Central memory CD8-positive, alpha-beta T cell (primary cell): ENCODE data around the gene MYB.
"Not testable (repeated sequence)": the region's sequence is repeated elsewhere in the genome, so short reads cannot be mapped to it uniquely, and the experiment has no call there.

Experiments
- ATAC-seq: fragments of 150-1000 bp; cut with Tn5 transposase; replicated peaks from 2 replicates; pipeline ENCODE4 v1.10.0; 2022; ENCODE audit warnings: mild to moderate bottlenecking, moderate FRiP score, moderate number of reproducible peaks; ENCODE audit not compliant: poor library complexity, severe bottlenecking; ENCODE audit errors: extremely low read depth
- DNase-seq, 2 donors: peaks; one replicate each; pipeline ENCODE4 v3.0.0; 2021; ENCODE audit warnings: low spot score in 2 of 2
- H3K27ac Mint-ChIP-seq: one replicate; pipeline ENCODE4 v1.8.0; 2022; ENCODE audit warnings: low read depth, mild to moderate bottlenecking, moderate library complexity, mixed read lengths
- H3K27me3 Mint-ChIP-seq: one replicate; pipeline ENCODE4 v1.8.0; 2022; ENCODE audit warnings: mixed read lengths
- H3K36me3 Mint-ChIP-seq: one replicate; pipeline ENCODE4 v1.8.0; 2022; ENCODE audit warnings: mild to moderate bottlenecking, moderate library complexity, mixed read lengths; ENCODE audit not compliant: insufficient read depth
- H3K4me1 Mint-ChIP-seq: one replicate; pipeline ENCODE4 v1.8.0; 2022; ENCODE audit warnings: mixed read lengths
- H3K4me3 Mint-ChIP-seq: one replicate; pipeline ENCODE4 v1.8.0; 2022; ENCODE audit warnings: mild to moderate bottlenecking, moderate library complexity, mixed read lengths
- H3K9me3 Mint-ChIP-seq: one replicate; pipeline ENCODE4 v1.8.0; 2022; ENCODE audit warnings: mixed read lengths

MYB gene

DNA sequence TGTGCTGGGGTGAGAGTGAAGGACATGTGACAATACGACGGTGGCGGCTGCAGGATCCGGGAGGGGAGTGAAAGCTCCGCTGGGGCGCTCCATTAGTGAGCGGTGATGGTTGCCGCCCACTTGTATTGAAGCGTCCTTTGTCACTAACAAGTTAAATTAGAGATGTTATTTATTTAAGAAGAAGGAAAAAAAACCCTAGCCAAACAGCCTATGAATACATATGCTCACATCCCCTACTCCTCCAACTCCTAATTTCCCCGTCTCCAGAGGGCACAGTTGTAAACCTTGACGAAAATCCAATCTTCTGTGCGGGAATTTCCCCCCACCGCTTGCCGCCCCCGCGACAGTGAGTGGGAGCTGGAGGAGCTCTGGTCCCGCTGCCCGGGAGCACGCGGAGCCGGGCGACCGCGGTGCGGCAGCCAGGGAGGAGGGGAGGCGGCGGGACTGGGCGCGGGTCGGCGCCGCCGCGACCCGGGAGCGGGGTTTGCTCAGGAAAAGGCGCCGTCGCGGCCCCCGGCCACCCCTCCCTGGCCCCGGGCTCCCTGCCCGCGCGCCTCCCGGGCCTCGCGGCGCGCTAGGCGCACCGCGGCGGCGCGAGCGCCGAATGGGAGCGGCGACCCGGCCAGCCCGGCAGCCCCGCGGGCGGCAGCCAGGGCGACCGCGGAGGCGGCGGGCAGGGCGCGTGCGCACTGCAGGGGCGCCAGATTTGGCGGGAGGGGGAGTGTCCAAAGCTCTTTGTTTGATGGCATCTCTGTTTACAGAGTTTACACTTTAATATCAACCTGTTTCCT, at the start of gene MYB:
TSS of gene MYB (plus strand) at position 767 of the 791 bp plus-strand sequence. CDS start 206 bp downstream, outside the sequence.
- Mint-ChIP-seq H3K9me3 (no peaks in the 10 kb centered on the region), H3K27me3 (no peaks in the 10 kb centered on the region), H3K27ac (peak within 1 kb of the TSS; percentile 42), H3K36me3 (peaks cover 7% of the 10 kb centered on the region), H3K4me1 (peaks cover 25% of the 10 kb centered on the region), H3K4me3 (peak within 1 kb of the TSS; percentile 90)
- ATAC-seq (peak; percentile 57), DNase-seq (peak; percentile 31 to 45)

DNA sequence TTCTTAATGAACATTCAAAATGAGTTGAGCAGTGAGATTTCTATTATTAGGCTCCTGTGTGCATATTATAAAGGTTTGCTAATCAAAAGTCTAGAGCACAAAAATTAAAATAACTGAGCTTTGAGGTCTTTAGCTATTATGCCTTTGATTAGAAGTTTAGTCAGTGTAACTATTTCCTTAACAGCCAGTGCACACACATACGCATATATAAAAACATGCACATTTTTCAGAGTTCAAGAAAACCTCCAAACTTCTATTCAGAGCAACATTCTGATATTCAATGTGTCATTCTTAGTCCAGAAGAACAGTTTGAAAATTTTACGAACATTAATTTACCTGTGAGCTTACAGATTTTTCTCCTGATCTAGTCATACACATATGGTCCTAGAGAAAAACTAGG, 48.3 kb upstream of the MYB start:
- Mint-ChIP-seq H3K4me1 (peaks cover 32% of the 10 kb centered on the region), H3K36me3 (peaks cover 4% of the 10 kb centered on the region), H3K27me3 (no peaks in the 10 kb centered on the region), H3K27ac (peak overlapping the region; percentile 38), H3K4me3 (no peak overlapping the region), H3K9me3 (no peaks in the 10 kb centered on the region)
- no peak for ATAC-seq
- DNase-seq = no peak

DNA sequence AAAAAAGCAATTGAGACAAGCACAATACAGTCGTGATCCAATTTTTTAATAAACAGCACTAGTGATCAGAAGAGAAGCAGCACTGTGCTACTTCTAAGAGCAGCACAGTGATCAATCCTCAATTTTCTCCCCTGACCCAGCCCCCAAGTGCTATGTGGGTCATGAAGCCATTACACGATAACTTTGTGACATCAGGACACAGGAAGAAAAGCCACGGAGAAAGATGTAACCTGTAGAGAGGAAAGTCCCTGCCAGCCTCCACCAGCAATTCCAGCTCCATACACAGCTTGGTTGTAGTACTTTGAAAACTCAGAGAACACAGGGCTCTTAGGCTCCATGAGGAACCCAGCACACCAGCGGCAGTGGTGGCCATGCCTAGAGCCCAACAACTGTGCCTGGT, 45.3 kb upstream of the MYB start:
- no peaks in the 10 kb centered on the region for H3K36me3 Mint-ChIP-seq
- ATAC-seq (no peak), DNase-seq (no peak)
- H3K4me3 Mint-ChIP-seq = no peak overlapping the region
- H3K27ac Mint-ChIP-seq = peak overlapping the region; percentile 74
- H3K9me3 Mint-ChIP-seq = no peaks in the 10 kb centered on the region
- no peaks in the 10 kb centered on the region for H3K27me3 Mint-ChIP-seq
- H3K4me1 Mint-ChIP-seq = peaks cover 14% of the 10 kb centered on the region

- no peak for DNase-seq
- no peak overlapping the region for H3K4me3 Mint-ChIP-seq
- no peak for ATAC-seq
- no peaks in the 10 kb centered on the region for H3K9me3 Mint-ChIP-seq
- no peaks in the 10 kb centered on the region for H3K36me3 Mint-ChIP-seq
- H3K27me3 Mint-ChIP-seq = no peaks in the 10 kb centered on the region
- H3K4me1 Mint-ChIP-seq = peaks cover 14% of the 10 kb centered on the region
- no peak overlapping the region for H3K27ac Mint-ChIP-seq
These were observed 43.3 kb upstream of the MYB start for GRCh38 chr6:135137826-135138225.

GRCh38 chr6:135141182-135141581, 39.9 kb upstream of the MYB start:
- Mint-ChIP-seq H3K36me3 (no peaks in the 10 kb centered on the region), H3K4me1 (peaks cover 13% of the 10 kb centered on the region), H3K27ac (no peak overlapping the region), H3K4me3 (no peak overlapping the region), H3K9me3 (no peaks in the 10 kb centered on the region), H3K27me3 (no peaks in the 10 kb centered on the region)
- ATAC-seq = no peak
- DNase-seq = no peak

GRCh38 chr6:135141728-135142127, 39.4 kb upstream of the MYB start:
- H3K27me3 Mint-ChIP-seq = no peaks in the 10 kb centered on the region
- ATAC-seq = no peak
- no peak for DNase-seq
- no peaks in the 10 kb centered on the region for H3K9me3 Mint-ChIP-seq
- H3K4me3 Mint-ChIP-seq = no peak overlapping the region
- peaks cover 11% of the 10 kb centered on the region for H3K4me1 Mint-ChIP-seq
- no peak overlapping the region for H3K27ac Mint-ChIP-seq
- no peaks in the 10 kb centered on the region for H3K36me3 Mint-ChIP-seq

DNA sequence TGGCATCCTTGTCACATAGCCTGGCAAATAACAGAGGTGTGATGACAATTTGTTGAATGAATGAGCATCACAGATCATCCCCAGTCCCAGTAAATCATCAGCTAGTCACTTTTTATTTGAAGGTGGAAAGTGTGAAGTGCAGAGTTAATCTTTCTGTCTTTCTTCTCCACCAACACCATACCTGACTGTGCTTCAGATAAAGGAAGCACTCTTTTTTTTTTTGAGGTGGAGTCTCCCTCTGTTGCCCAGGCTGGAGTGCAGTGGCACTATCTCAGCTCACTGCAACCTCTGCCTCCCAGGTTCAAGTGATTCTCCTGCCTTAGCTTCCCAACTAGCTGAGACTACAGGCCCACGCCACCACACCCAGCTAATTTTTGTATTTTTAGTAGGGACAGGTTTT, 38.9 kb upstream of the MYB start:
- not testable (repeated sequence) for H3K4me1 Mint-ChIP-seq, H3K4me3 Mint-ChIP-seq, H3K36me3 Mint-ChIP-seq, H3K27ac Mint-ChIP-seq, H3K9me3 Mint-ChIP-seq, DNase-seq, H3K27me3 Mint-ChIP-seq, ATAC-seq

DNA sequence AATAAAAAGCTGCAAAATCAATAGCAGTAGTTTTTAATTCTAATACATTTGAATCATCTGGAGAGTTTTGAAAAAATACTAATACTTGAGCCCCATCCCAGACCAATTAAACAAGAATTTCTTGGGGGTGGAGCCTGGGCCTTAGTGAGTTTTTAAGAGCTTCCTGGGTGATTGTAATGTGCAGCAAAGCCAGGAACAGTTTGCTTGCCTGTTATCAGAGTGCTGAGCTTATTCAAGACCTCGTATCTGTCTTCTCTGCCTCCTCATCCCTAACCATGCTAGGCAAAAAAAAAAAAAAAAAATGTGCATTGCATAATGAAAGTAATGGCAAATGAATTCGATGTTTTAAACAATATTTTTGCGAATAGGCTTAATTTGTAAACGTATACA, 36.4 kb upstream of the MYB start:
- Mint-ChIP-seq H3K36me3 (no peaks in the 10 kb centered on the region), H3K4me3 (peak overlapping the region; percentile 48), H3K4me1 (peaks cover 12% of the 10 kb centered on the region), H3K27me3 (no peaks in the 10 kb centered on the region), H3K9me3 (no peaks in the 10 kb centered on the region), H3K27ac (peak overlapping the region; percentile 93)
- no peak for DNase-seq
- no peak for ATAC-seq

DNA sequence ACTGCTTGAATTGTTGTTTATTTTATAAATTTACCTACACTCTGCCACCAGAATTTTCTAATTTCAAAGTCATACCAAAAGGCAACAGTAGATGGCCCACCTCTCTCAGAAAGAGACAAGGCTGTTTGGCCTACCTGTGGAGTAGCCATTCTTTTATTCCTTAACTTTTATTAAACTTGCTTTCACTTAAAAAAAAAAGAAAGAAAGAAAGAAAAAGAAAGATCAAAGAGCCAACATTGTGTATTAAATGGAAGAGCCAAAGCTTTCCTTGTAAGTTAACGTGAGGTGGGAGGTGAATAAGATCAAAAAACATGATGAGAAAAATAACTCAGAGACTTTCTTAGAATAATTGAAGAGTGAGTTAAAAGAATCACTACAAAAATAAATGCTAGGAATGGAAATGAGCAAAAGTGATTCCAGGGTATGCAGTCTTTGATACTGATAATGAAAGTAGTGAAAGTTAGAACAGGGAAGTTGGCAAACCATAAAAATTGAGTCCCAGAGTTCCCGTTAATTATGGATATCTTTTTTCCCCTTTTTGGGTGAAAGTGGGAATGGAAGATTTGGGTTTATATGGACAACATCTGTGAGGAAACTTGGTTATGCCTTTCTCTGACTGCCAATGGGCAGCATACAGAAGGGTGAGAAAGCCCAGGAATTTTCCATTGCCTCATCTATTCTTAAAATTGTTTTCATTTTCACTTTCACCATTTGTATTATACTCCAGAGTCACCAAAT, 35.9 kb upstream of the MYB start:
- DNase-seq = no peak

DNA sequence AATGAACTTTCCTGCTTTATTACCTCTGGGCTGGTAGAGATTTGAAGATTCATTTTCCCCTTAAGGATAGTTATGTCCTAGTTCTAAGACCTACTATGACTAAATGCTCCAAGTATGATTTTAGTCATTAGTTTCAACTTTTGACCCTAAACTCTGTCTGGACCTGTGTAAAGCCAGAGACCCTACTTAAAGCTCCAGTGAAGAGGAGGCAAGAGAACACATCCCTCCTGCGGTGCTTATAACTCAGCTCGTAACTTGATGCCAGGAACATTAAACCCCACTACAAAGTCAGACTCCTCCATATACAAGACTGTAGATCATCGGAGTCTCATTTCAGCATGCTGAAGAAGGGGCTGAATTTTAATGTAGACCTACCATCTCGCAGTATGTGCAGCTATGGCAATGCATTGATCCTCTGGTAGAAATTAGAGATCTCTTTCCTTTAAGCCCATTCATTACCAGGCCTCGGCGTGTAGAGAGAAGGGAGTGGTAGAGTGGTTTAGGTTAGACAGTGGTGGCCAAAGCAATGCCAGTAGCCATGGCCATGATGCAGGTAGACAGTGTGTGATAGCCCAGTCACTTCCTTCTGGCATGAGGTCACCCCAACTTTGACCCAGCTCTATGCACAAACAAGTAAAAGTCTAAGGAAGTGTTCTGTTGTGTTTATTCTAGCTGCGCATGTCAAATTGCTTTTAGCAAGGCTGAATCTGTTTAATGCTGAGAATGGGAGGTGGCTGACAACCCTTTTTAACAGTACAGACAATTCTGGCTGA, 34.8 kb upstream of the MYB start:
- Mint-ChIP-seq H3K36me3 (peaks cover 1% of the 10 kb centered on the region), H3K27me3 (no peaks in the 10 kb centered on the region), H3K9me3 (no peaks in the 10 kb centered on the region), H3K27ac (no peak overlapping the region), H3K4me1 (peaks cover 12% of the 10 kb centered on the region), H3K4me3 (no peak overlapping the region)
- DNase-seq (no peak), ATAC-seq (no peak)

More for the DNA sequence above, 35.9 kb upstream of the MYB start:
- peak overlapping the region; percentile 93 for H3K27ac Mint-ChIP-seq
- H3K4me1 Mint-ChIP-seq = peaks cover 12% of the 10 kb centered on the region
- H3K36me3 Mint-ChIP-seq = no peaks in the 10 kb centered on the region
- peak; percentile 62 for ATAC-seq
- no peaks in the 10 kb centered on the region for H3K27me3 Mint-ChIP-seq
- H3K9me3 Mint-ChIP-seq = no peaks in the 10 kb centered on the region
- peak overlapping the region; percentile 48 for H3K4me3 Mint-ChIP-seq

DNA sequence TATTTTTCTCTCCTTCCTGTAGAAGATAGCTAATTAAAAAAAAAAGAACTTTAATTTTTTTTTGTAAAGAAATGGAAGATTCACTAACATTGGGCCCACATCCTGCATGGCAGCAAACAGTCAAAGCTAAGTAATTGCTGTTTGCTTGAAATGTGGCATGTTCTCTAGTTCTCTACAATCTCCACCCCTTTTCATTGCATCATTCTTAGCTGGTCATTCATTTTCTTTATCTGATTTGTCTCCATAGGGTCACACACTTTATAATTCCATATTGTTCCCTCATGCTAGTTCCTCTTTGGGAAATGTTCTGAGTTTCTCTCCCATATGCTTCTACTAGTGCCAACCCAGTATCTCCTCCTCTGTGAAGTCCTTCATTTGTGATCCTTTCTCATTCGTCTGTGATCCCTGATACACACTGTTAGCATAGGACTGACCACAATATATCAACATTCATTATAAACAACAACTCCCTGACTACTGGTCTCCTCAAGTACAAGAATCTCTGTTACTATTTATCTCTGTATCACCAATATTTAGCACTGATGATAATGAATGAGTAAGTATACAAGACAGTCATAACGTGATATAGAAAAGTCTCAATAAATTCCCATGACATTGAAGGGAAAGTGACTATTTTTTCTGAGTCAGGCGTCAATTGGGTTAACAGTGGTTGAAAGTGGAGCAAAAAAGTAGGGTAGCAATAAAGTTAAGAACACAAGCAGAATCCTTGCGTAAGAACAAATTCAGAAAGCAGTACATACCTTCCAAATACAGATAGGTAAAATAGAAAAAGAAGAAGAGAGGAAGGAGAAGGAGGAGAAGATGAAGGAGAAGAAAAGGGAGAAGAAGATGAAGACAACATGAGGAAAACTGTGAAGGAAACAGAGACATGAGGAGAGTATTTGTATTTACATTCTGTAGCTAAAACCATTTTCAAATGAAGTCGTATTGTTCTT, 33.2 kb upstream of the MYB start:
- Mint-ChIP-seq H3K4me3 (no peak overlapping the region), H3K36me3 (peaks cover 2% of the 10 kb centered on the region), H3K27ac (peak overlapping the region; percentile 60), H3K27me3 (no peaks in the 10 kb centered on the region), H3K9me3 (no peaks in the 10 kb centered on the region), H3K4me1 (peaks cover 12% of the 10 kb centered on the region)
- no peak for DNase-seq
- ATAC-seq = no peak

DNA sequence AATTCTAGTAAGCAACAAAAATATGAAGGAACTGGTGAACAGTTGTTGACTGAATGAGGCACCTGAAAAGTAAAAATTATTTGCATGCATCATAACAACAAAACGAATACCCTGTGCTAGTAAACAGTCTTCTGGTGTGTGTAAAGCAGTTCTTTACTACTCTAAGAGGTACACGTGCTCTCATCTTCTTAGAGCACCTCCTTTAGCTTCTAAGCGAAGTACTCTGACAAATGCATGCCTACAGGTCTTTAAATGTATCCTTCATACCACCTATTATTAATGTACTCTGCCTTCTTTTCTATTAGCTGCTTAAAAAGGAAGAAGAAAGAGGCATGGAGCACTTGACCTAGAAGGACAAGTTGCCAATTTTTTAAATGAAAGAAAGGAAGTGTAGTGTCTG, 32.2 kb upstream of the MYB start:
- H3K27ac Mint-ChIP-seq = no peak overlapping the region
- no peaks in the 10 kb centered on the region for H3K27me3 Mint-ChIP-seq
- ATAC-seq (no peak), DNase-seq (no peak)
- peaks cover 12% of the 10 kb centered on the region for H3K4me1 Mint-ChIP-seq
- peaks cover 2% of the 10 kb centered on the region for H3K36me3 Mint-ChIP-seq
- no peaks in the 10 kb centered on the region for H3K9me3 Mint-ChIP-seq
- H3K4me3 Mint-ChIP-seq = no peak overlapping the region
